HepG2 (cell line): Measurements from ENCODE around the gene HOXD3. TPM values are rescaled to one million over a fixed set of nuclear protein-coding genes. Genes with fewer than 3 reads are reported as not detected.

Experiments used
- GATAD1 ChIP-seq: IDR thresholded peaks from 2 replicates; pipeline ENCODE4 v1.6.1; 2016; ENCODE audit warnings: missing genetic modification reagents, missing compliant biosample characterization
- NR2C2 ChIP-seq: sonication (generic); formaldehyde crosslinking; IDR thresholded peaks from 2 replicates; pipeline ENCODE4 v1.4.0; 2020; ENCODE audit warnings: missing genetic modification reagents, mild to moderate bottlenecking, moderate library complexity, borderline replicate concordance
- SPEN ChIP-seq: sonication (generic); formaldehyde crosslinking; IDR thresholded peaks from 2 replicates; pipeline ENCODE4 v1.5.1; 2020; ENCODE audit warnings: low read depth, mild to moderate bottlenecking, missing genetic modification reagents
- SYNCRIP ChIP-seq: fragments of 200-400 bp; formaldehyde crosslinking; IDR thresholded peaks from 2 replicates; pipeline ENCODE4 v1.6.1; 2018; ENCODE audit warnings: mild to moderate bottlenecking, low read depth, low read length; ENCODE audit not compliant: insufficient read depth
- TARDBP ChIP-seq: sonication (generic); formaldehyde crosslinking; IDR thresholded peaks from 2 replicates; pipeline ENCODE4 v1.8.0; 2022; ENCODE audit warnings: mild to moderate bottlenecking, missing genetic modification reagents
- ZNF317 ChIP-seq: sonication (generic); formaldehyde crosslinking; IDR thresholded peaks from 2 replicates; pipeline ENCODE4 v1.5.0; 2020; ENCODE audit warnings: mild to moderate bottlenecking, missing genetic modification reagents
- ZNF557 ChIP-seq: sonication (generic); formaldehyde crosslinking; IDR thresholded peaks from 2 replicates; pipeline ENCODE4 v1.4.0; 2020; ENCODE audit warnings: missing genetic modification reagents
- polyA plus RNA-seq, 8 experiments: library from polyadenylated mRNA; depleted of rRNA in 3 of 8; stranded (reverse) in 7 of 8; unstranded in 1 of 8; fragments of >200 nt; fragmentation: Illumina TruSeq in 4 of 8; extraction: Trizol in 4 of 8; gene quantifications; 2 replicates each; pipeline versions ENCODE4 v1.2.1 to v1.2.3, GENCODE V29; 2011 to 2016; ENCODE audit warnings: low read depth in 4 of 8, missing spikeins in 1 of 8, mixed read lengths in 1 of 8; ENCODE audit not compliant: insufficient read depth in 1 of 8
- total RNA-seq, 5 experiments: library from RNA; depleted of rRNA; stranded (reverse); fragments of >200 nt; fragmentation: Illumina TruSeq; extraction: Trizol; gene quantifications; 2 replicates each; pipeline ENCODE4 v1.2.3, GENCODE V29; 2016; ENCODE audit warnings: low read depth in 1 of 5
- TF ChIP-seq, protein P1 (sequence below): sonication (generic); formaldehyde crosslinking; IDR thresholded peaks from 2 replicates; pipeline ENCODE4 v1.8.0; 2022; ENCODE audit warnings: missing genetic modification reagents, low read depth, mild to moderate bottlenecking, borderline replicate concordance
- TF ChIP-seq, protein P2 (sequence below): sonication (generic); formaldehyde crosslinking; IDR thresholded peaks from 2 replicates; pipeline ENCODE4 v1.5.0; 2020; ENCODE audit warnings: missing genetic modification reagents
- TF ChIP-seq, protein P3 (sequence below): IDR thresholded peaks from 2 replicates; pipeline ENCODE4 v1.6.1; 2016
- TF ChIP-seq, protein P4 (sequence below): sonication (generic); formaldehyde crosslinking; IDR thresholded peaks from 2 replicates; pipeline ENCODE4 v1.5.1; 2020; ENCODE audit warnings: mild to moderate bottlenecking, missing genetic modification reagents, borderline replicate concordance
- TF ChIP-seq, protein P5 (sequence below): sonication (generic); formaldehyde crosslinking; IDR thresholded peaks from 2 replicates; pipeline ENCODE4 v1.5.0; 2020; ENCODE audit warnings: mild to moderate bottlenecking, missing genetic modification reagents, borderline replicate concordance
- TF ChIP-seq, protein P6 (sequence below): sonication (generic); formaldehyde crosslinking; conservative IDR thresholded peaks from 2 replicates; pipeline ENCODE4 v1.8.0; 2022; ENCODE audit warnings: mild to moderate bottlenecking, moderate library complexity, missing genetic modification reagents

HOXD3 gene
- total and polyA plus RNA-seq, 2 of the 13 experiments (the other 11 are each of a cell fraction or from before 2014, with no cell fraction given) = 0.05 to 0.09 TPM

DNA sequence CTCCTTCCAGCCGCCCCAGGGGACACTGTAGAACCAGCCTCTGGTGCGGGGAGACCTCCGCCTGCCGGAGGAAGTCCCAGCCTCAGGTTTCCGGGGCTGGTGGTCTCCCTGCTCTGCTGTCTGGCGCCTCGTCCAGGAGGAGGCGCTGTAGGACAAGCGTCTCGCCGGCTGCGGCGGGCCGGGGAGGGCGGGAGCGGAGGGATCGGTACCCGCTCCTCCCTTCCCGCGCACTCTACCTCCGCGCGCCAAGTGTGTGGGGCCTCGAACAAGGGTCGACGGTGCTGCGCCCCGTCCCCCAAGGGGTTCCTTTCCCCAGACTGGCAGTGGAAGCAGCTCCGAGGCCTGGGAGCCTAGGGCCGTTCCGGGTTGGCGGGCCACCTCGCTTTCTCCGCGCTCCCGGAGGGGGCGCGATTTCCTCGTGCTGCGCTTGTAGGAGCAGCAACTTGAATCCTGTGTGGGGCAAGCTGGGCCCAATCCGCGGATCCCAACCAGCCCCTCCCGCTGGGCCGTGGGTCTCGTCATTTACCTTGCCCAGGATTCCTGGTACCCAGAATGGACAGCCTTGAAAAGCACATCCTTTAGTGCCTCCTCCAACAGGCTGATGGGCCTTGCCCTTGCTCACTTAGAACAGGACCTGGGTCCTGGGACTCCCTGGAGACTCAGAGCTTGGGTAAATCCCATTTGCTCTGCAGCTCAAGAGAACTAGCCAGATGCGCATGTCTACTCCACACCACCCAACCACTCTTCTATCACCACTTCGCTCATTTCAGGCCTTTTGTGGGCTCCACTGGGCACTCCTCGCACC, 16.4 kb upstream of the HOXD3 start (continued):
- TF ChIP-seq, protein P1, sequence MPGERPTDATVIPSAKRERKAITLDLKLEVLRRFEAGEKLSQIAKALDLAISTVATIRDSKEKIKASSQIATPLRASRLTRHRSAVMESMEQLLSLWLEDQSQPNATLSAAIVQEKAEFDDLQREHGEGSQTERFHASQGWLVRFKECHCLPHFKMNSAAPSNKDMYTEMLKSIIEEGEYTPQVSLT (CRISPR knock-in tag) = no peak; the same call in 1 of the 2 replicates
- TF ChIP-seq, protein P2, sequence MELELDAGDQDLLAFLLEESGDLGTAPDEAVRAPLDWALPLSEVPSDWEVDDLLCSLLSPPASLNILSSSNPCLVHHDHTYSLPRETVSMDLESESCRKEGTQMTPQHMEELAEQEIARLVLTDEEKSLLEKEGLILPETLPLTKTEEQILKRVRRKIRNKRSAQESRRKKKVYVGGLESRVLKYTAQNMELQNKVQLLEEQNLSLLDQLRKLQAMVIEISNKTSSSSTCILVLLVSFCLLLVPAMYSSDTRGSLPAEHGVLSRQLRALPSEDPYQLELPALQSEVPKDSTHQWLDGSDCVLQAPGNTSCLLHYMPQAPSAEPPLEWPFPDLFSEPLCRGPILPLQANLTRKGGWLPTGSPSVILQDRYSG (CRISPR knock-in tag) = no peak
- TF ChIP-seq, protein P3, sequence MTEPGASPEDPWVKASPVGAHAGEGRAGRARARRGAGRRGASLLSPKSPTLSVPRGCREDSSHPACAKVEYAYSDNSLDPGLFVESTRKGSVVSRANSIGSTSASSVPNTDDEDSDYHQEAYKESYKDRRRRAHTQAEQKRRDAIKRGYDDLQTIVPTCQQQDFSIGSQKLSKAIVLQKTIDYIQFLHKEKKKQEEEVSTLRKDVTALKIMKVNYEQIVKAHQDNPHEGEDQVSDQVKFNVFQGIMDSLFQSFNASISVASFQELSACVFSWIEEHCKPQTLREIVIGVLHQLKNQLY (CRISPR knock-in tag) = peak; percentile 39; the same call in 1 of the 2 replicates
- TF ChIP-seq GATAD1 (CRISPR knock-in tag) (peak; percentile 67), TARDBP (CRISPR knock-in tag) (peak; percentile 33; the same call in 1 of the 2 replicates), SYNCRIP (no peak), ZNF557 (CRISPR knock-in tag) (no peak), ZNF317 (CRISPR knock-in tag) (peak; percentile 24; the same call in 1 of the 2 replicates), NR2C2 (CRISPR knock-in tag) (peak; percentile 49; the same call in 1 of the 2 replicates), SPEN (no peak)
- TF ChIP-seq, protein P4, sequence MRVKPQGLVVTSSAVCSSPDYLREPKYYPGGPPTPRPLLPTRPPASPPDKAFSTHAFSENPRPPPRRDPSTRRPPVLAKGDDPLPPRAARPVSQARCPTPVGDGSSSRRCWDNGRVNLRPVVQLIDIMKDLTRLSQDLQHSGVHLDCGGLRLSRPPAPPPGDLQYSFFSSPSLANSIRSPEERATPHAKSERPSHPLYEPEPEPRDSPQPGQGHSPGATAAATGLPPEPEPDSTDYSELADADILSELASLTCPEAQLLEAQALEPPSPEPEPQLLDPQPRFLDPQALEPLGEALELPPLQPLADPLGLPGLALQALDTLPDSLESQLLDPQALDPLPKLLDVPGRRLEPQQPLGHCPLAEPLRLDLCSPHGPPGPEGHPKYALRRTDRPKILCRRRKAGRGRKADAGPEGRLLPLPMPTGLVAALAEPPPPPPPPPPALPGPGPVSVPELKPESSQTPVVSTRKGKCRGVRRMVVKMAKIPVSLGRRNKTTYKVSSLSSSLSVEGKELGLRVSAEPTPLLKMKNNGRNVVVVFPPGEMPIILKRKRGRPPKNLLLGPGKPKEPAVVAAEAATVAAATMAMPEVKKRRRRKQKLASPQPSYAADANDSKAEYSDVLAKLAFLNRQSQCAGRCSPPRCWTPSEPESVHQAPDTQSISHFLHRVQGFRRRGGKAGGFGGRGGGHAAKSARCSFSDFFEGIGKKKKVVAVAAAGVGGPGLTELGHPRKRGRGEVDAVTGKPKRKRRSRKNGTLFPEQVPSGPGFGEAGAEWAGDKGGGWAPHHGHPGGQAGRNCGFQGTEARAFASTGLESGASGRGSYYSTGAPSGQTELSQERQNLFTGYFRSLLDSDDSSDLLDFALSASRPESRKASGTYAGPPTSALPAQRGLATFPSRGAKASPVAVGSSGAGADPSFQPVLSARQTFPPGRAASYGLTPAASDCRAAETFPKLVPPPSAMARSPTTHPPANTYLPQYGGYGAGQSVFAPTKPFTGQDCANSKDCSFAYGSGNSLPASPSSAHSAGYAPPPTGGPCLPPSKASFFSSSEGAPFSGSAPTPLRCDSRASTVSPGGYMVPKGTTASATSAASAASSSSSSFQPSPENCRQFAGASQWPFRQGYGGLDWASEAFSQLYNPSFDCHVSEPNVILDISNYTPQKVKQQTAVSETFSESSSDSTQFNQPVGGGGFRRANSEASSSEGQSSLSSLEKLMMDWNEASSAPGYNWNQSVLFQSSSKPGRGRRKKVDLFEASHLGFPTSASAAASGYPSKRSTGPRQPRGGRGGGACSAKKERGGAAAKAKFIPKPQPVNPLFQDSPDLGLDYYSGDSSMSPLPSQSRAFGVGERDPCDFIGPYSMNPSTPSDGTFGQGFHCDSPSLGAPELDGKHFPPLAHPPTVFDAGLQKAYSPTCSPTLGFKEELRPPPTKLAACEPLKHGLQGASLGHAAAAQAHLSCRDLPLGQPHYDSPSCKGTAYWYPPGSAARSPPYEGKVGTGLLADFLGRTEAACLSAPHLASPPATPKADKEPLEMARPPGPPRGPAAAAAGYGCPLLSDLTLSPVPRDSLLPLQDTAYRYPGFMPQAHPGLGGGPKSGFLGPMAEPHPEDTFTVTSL (CRISPR knock-in tag) = no peak
- TF ChIP-seq, protein P5, sequence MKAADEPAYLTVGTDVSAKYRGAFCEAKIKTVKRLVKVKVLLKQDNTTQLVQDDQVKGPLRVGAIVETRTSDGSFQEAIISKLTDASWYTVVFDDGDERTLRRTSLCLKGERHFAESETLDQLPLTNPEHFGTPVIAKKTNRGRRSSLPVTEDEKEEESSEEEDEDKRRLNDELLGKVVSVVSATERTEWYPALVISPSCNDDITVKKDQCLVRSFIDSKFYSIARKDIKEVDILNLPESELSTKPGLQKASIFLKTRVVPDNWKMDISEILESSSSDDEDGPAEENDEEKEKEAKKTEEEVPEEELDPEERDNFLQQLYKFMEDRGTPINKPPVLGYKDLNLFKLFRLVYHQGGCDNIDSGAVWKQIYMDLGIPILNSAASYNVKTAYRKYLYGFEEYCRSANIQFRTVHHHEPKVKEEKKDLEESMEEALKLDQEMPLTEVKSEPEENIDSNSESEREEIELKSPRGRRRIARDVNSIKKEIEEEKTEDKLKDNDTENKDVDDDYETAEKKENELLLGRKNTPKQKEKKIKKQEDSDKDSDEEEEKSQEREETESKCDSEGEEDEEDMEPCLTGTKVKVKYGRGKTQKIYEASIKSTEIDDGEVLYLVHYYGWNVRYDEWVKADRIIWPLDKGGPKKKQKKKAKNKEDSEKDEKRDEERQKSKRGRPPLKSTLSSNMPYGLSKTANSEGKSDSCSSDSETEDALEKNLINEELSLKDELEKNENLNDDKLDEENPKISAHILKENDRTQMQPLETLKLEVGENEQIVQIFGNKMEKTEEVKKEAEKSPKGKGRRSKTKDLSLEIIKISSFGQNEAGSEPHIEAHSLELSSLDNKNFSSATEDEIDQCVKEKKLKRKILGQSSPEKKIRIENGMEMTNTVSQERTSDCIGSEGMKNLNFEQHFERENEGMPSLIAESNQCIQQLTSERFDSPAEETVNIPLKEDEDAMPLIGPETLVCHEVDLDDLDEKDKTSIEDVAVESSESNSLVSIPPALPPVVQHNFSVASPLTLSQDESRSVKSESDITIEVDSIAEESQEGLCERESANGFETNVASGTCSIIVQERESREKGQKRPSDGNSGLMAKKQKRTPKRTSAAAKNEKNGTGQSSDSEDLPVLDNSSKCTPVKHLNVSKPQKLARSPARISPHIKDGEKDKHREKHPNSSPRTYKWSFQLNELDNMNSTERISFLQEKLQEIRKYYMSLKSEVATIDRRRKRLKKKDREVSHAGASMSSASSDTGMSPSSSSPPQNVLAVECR (CRISPR knock-in tag) = peak; percentile 35; the same call in 1 of the 2 replicates
- TF ChIP-seq, protein P6, sequence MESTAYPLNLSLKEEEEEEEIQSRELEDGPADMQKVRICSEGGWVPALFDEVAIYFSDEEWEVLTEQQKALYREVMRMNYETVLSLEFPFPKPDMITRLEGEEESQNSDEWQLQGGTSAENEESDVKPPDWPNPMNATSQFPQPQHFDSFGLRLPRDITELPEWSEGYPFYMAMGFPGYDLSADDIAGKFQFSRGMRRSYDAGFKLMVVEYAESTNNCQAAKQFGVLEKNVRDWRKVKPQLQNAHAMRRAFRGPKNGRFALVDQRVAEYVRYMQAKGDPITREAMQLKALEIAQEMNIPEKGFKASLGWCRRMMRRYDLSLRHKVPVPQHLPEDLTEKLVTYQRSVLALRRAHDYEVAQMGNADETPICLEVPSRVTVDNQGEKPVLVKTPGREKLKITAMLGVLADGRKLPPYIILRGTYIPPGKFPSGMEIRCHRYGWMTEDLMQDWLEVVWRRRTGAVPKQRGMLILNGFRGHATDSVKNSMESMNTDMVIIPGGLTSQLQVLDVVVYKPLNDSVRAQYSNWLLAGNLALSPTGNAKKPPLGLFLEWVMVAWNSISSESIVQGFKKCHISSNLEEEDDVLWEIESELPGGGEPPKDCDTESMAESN (CRISPR knock-in tag) = peak; percentile 93
